GM11168 (cell line): ENCODE data around the gene XYLT1.

Experiments
- in situ Hi-C: fragments of 300-500 bp; cut with MboI; formaldehyde crosslinking; loops from one replicate; pipeline ENCODE4 v1.12.0; 2022; ENCODE audit warnings: low sequenced_read_pairs; ENCODE audit not compliant: unreplicated experiment

Gene XYLT1

DNA sequence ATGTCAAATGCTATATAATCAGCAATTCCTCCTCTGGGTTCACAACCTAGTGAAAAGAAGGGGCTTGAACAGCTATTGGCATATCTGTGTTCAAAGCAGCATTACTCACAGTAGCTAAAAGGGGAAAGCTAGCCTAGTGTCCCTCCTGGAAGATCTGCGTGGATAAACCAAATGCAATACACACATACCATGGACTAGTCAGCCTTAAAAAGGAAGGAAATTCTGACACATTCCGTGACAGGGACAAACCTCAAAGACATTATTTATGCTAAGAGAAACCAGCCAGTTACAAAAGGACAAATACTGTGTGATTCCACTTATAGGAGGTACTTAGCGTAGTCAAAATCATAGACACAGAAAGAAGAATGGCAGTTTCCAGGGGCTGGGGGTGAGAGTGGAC, 90.1 kb downstream of the XYLT1 start:
- in situ Hi-C loops: no loop called here

DNA sequence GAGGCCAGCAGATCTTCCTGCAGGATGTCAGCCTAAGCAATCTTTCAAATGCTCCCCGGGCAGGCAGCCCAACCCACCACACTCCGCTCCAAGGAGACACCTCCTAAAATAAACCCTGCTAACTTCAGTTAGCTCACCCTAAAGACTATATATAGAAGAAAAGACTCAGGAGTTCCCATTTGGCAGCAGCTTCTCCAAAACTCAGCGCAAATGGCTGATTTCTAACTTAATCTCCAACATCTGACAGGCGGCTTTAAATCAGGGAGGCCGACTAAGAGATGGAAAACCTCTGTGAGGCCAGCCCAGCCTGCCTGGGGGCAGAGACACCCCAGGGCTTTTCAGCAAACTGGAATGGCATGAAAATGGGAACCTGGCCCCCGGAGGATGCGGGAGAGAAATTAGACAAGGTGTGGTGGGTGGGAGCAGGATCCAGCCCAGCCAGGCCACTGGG, 91.6 kb downstream of the XYLT1 start:
- in situ Hi-C loops: no loop called here

DNA sequence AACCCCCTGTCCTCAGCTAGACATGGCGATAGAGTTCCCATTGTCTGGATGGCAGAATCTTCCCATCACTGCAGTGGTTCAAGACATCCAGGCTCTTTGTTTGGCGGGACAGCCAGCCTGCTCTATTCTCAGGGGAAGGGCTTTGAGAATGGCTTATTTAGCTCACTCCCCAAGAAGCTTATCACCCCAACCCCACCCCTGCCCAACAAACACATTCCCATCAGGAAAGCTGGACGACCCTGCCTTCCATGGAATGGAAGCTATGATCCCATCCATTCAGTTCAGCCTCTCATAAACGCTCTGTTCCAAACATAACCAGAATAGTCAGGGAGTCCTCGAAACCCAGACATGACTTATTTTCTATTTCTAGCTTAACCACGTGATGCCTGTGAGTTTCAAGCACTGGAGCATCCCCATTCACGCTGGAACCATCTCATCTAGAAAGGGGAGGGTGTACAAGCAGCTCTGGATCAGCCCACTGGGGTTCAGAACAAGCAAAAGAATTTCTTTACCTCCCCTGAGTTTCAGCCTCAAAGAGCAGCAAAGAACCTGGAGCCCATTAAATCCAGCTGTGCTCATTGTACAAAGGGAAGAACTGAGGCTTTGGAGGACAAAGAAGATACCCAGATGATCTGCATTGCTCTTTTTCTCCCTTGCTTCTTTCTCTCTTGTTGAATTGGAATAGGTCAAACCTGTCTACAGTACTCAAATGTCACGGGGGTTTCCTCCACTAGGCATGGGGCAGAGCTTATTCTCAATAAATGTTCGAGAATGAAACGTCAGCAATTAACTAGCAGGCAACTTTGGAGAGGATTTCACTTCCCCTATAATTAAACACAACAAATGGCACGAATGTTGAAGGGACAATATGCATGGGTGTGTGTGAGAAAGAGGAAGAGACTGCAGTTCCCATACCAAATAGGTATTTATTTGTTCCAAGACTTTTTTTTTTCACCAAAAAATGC, 93.1 kb downstream of the XYLT1 start:
- in situ Hi-C loops: no loop called here

DNA sequence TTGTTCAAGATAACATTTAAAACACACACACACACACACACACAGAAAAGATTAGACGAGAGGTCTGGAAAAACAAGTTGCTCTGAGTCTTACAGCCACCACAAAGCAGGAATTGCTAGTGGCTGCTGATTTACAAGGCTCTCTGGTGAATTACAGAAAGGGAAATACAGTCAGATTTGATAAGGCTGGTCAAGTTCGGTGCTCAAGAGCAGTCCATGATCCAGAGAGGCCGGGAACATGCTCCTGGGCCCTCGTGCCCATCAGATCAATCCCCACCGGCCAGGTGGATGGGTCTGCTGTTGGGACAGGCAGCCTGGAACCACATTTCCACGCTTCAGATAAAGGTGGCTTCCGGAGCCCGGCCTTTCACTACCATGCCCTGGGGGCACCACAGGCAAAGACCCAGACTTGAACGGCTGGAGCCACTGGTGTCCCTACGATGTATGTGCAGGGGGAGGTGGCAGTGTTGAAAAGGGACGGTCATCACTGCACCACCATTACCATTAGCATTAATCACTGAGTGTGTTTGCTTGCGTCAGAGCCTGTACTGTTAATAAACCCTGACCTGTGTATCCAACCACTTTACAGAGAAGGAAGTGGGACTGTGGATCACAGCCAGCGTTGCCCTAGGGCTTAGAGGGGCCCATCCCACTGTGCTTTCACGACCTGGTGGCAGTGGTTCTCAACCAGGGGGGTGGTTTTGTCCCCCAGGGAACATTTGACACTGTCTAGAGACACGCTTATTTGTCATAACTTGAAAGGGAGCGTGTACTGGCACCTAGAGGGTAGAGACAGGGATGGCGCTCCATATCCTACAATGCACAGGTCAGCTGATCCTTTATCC, 95.1 kb downstream of the XYLT1 start:
- in situ Hi-C loops: no loop called here

DNA sequence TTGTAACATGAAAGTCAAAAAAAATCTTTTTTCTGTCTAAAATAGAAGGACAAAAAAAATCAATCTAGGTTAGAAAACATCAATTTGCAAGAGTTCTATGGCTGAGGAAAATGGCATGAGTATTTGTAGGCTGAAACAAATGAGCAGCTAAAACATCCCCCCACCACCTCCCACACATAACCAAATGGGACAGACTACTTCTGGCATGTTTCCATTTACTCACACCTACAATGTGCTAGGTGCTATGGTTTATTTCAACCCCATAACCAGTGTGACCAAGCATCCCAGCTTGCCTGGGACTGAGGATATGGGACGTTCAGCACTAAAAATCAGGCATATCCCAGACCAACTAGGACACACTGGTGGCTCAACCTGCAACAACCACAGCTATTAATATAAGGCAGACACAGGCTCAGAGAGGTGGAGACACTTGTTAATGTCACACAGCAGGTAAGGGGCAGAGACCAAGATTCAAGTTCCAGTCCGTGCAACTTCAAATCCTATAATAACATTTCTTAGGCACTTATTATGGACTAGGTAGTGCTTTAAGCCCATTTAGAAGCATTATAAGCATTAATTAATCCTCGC, 96.0 kb downstream of the XYLT1 start:
- in situ Hi-C loops: no loop called here

DNA sequence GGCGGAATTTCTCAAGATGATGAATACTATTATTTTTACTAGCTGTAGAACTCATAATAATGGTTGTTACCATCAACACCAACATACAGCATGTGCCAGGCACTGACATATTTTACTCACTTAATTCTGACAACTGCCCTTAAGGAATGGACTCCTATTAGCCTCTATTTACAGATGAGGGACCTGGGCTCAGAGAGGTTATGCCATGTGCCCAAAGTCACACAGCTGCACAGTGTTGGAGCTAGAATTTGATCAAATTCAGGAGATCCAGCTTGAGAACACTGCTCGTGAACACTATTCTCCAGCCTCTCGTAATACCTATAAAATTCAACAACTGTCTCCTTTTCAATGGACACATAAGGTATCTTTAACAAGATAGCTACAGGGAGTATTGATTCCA, 97.2 kb downstream of the XYLT1 start:
- in situ Hi-C loops: no loop called here

DNA sequence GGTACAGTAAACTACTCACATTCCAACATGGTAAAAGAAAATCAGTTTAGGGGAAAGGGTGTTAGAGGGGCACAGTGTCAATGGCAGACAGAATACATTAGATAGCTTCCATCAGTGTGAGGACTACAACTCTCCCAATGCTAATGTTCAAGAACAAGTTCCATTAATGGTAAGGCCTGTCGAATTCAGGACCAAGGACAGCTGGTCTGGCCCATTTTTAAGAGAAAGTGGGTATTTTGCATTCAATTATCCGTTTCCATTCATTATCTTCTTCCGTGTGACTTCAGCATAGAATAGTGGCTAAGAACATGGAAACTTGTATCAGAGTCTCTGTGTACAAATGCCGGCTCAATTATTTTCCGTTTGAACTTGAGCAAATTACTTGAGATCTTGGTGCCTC, 98.4 kb downstream of the XYLT1 start:
- in situ Hi-C loops: no loop called here

DNA sequence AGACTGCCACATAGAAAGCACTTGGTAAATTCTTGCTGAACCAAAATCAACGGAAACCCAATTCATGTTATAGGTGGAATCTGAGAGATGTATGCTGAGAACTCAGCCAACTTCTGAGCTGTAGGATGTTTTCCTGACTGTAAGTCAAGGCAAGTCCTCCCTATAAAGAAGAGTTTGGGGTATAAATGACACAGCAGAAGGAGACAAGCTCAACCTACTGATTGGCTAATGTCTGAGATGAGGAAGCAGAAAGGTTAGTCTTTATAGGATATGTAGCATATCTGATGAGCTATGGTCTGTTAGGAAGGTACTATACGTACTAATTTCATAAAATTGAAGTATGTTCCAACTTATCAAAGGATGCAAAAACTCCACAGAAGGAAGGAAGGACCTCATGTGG, 99.5 kb downstream of the XYLT1 start:
- in situ Hi-C loops: no loop called here

DNA sequence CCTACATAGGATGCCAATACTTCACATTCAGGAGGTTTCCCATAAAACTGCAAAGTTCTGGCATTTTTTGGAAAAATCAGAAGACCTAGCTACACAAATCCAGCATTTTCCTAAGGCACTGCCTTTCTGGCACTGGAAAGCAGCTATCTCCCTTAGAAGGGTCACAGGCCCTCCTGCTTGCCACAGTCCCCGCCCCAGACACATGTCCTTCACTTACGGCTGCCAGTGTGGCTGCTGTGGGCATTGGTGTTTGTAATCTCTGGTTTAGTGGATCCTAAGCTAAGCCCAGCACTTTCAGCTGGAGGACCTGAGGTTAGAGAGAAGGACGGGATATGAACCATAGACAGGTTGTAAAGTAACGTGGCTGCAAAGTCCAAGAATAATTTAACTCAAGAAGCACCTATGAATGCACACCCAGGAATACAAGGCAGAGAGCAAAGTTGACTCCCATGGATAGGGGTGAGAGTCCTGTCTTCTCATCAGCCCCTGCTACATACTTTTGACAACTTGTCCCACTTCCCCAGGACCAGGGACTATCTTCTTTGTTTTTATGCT, 100.0 kb downstream of the XYLT1 start:
- in situ Hi-C loops: no loop called here

DNA sequence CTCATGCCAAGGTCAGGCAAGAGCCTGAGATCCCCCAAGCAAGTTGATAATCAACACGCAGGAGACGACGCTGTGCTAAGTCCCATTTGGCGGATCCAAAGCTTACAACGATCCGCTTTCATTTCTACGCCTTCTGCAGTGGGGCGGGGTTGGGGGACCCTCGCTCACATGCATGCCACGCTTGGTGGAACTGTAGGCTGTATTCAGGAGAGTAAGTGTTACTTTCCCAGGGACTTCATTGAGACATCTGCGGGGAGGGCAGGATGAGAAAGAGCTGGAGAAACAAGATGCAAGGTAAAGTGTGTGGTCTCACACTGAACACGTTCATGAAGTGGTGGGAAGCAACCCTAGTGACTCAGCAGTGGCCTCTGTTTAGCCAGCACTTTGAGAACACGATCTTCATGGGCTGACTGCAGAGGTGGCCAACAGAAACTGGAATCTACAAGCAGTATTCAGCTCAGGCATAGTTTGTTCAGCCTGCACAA, 100.5 kb downstream of the XYLT1 start:
- in situ Hi-C loops: no loop called here

DNA sequence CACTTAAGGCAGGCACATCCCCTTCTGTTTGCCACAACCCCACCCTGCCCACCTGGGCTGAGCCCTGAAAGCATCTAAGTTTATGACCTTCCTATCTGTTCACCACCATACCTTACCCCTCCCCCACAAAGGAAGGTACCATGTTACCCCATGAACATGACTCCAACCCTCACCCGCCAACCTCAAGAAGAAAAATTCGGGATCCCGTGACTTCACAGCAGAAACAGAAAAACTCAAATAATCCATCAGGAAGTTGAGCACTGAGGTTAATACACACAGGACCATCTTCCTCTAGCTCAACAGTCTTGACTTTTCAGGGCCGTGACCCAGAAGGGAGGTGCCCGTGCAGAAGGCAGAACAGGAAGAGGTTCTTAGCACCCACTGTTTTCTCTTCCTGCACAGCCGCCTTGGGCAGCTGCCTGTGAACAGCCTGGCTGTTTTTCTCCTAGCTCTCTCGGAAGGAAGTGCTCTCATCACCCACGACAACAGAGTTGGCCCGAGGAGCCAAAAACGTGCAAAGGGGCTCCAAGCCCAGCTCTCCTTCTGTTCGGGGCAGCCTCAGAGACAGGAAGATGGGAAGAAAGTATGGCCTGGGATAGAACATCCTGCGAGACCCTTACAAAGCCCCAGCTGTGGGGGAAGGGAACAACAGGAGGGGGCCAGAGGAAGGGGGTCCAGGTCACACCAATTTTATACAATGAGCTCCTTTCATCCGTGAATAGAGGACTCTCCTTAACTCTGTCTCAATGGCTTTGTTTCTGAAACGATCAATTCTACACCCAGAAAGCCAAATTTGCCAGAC, 101.1 kb downstream of the XYLT1 start:
- in situ Hi-C loops: no loop called here

DNA sequence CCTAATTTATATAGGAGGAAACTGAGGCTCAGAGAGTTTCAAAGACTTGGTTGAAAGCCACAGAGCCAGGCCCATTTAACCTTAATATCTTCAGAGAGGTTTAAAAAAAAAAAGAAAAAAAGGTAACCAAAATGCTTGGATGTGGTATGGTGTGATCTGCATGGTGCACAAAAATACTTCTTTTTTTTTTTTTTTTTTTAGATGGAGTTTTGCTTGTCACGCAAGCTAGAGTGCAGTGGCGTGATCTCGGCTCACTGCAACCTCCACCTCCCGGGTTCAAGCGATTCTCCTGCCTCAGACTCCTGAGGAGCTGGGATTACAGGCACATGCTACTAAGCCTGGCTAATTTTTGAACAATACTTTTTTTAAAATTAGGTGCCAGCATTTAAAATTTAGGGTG, 101.8 kb downstream of the XYLT1 start:
- in situ Hi-C loops: no loop called here

DNA sequence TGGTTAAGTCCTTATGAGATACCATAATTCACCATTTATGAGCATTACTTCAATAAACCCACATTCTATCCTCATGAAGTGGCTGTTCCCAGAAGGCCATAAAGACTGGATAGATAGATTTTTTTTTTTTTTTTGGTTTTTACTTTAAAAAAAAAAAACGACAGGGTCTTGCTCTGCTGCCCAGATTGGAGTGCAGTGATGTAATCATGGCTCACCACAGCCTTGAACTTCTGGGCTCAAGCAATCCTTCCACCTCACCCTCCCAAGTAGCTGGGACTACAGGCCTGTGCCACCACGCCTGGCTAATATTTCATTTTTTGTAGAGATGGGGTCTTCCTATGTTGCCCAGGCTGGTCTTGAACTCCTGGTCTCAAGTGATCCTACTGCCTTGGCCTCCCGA, 102.3 kb downstream of the XYLT1 start:
- in situ Hi-C loops: no loop called here

DNA sequence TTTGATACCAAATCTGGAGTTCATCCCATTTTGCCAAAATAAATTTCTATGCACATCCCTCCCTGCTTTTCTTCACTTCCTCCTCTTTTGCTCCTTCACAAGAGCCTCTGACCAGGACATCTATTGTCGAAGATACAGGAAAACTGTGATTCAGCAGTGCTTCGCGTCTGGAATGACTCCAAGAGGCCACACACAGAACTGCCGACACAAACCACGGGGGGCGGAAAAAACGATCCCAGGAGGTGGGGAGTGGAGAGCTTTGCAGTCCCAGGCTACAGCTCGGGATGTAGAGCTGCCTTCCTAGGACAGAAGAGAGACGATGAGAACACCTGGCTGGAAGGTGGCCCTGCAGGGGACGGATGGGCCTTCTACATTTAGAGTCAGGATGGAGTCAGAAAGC, 102.8 kb downstream of the XYLT1 start:
- in situ Hi-C loops: no loop called here

DNA sequence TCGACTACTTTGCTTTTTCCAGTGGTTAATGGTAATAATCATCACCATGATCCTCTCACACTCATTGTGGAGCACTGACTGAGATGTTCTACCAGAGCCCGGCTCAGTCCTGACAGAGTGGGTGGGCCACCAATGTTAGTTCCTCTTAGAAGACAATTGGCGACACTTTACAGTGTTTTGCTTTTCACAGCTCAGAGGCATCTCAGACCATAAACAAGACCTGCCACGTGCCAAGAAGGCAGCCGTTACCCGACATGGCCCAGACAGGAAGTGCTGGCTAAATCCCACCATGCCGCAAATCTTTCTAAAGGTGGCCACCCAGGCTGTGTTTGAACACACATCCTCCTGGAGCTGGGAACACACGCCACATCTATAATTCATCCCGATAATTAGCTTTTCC, 103.7 kb downstream of the XYLT1 start:
- in situ Hi-C loops: no loop called here

DNA sequence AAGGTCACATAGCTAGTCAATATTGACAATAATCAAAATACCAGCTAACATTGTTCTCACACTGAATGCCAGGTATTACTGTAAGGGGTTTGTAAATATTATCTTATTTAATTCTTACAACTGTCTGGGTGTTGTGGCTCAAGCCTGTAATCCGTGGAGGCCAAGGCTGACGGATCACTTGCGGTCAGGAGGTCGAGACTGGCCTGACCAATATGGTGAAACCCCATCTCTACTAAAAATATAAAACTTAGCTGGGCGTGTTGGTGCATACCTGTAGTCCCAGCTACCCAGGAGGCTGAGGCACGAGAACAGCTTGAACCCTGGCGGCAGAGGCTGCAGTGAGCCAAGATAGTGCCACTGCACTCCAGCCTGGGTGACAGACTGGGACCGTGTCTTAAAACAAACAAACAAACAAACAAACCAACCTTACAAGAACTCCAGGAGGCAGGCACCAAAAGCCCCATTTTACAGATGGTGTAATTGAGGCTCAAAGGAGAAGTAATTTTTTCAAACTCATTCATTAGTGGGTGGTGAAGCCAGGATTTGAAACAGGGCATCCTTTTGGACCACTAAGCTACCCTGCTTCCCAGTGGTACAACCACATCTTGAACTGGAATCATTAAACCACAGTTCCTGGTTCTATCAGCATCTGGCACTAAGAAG, 104.3 kb downstream of the XYLT1 start:
- in situ Hi-C loops: no loop called here

DNA sequence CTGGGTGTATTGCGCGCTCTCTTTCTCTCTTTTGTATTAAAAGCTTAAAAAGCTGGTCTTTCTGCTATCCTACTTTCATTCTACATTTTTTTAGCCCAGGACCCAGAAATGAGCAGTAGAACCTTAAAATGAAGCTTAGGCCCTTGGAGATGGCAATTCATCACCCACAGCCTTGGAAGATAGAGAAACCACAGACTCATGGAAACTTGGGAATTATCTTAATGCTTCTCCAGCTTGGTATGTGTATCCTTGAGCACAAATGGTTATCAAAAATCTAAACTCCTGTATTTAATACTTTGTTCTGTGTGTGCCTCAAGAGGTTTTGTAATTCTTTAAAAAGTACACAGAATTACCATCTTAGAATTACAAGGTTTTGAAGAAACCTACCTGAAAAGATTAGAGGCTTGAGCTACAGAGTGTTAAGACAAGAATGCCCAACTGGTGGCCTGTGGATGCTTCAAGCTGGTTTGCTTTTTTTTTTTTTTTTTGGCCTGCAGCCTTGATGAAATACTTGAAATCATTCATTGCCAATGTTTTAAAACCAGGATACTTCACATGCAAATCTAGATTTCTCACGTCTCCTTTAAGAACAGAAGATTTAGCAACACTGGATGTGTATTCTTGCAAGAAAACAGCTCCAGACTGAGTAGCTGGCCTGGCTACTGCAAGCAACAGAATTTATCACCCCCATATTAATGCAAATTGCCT, 105.0 kb downstream of the XYLT1 start:
- in situ Hi-C loops: no loop called here

DNA sequence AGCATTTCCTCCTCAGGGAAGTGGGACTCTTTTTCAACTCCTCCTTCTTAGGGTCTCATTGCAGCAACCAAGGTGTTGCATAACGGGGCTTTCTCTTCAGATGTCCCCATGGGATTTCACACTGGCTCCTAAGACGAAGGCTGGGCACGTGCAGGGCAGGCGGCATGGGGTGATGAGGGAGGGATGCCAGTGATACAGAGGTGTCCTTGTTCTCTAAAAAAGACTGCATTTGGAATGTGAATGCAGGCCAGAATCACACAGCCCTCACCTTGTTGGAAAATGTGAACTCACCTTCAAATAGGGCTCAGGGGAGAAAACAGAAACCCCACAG, 105.6 kb downstream of the XYLT1 start:
- in situ Hi-C loops: no loop called here
